T-helper 2 cell treated with Interferon-gamma antibody and Interleukin-4, amounts not matched to agents 100 ng/mL and 5 ng/mL, for 36 hours (primary cell): ENCODE results near the gene PDXP. TPM values are rescaled to one million over a fixed set of nuclear protein-coding genes. Genes with fewer than 3 reads are reported as not detected.
"Not testable (repeated sequence)": the region's sequence is repeated elsewhere in the genome, so short reads cannot be mapped to it uniquely, and the experiment has no call there.

Source experiments
- intact Hi-C: fragments of 100-400 bp; cut with micrococcal nuclease; formaldehyde crosslinking; loops from one replicate; pipeline ENCODE4 v1.15.1; 2023
- total RNA-seq: library from RNA; stranded (reverse); gene quantifications from 2 replicates; pipeline ENCODE4 v1.2.3, GENCODE V29; 2022

Gene PDXP
- total RNA-seq, 1 donor from 2014 or later, result 26.6 TPM

GRCh38 chr22:37643225-37643847, 15.2 kb upstream of the PDXP start:
- intact Hi-C loops, result loop anchor here (1.0 kb wide), 3 partner anchors 15 to 38 kb away; partner anchors contain the start of gene PDXP

GRCh38 chr22:37647317-37647716, 11.2 kb upstream of the PDXP start:
- intact Hi-C loops, result no loop called here

- intact Hi-C loops, result no loop called here
These were observed 10.6 kb upstream of the PDXP start for GRCh38 chr22:37647928-37648327.

- intact Hi-C loops, result no loop called here
These were observed 7.9 kb upstream of the PDXP start for GRCh38 chr22:37650463-37651136.

- intact Hi-C loops, result no loop called here
These were observed 3.8 kb upstream of the PDXP start for GRCh38 chr22:37654563-37655251.

- intact Hi-C loops, result no loop called here
These were observed 3.3 kb upstream of the PDXP start for GRCh38 chr22:37655252-37655563.

GRCh38 chr22:37656583-37656982, 1.9 kb upstream of the PDXP start:
- intact Hi-C loops, result not testable (repeated sequence)

- intact Hi-C loops, result loop anchor here (1.0 kb wide), 2 partner anchors 14 to 20 kb away; no protein-coding TSS in a partner anchor
These were observed 862 bp upstream of the PDXP start for GRCh38 chr22:37657590-37658132.

- intact Hi-C loops, result no loop called here
These were observed 758 bp downstream of the PDXP start for GRCh38 chr22:37659066-37659896.

GRCh38 chr22:37659897-37660708, 1.6 kb downstream of the PDXP start:
- intact Hi-C loops, result no loop called here

GRCh38 chr22:37660709-37661045, 2.2 kb downstream of the PDXP start:
- intact Hi-C loops, result no loop called here

GRCh38 chr22:37661160-37661924, 2.8 kb downstream of the PDXP start:
- intact Hi-C loops, result no loop called here

- intact Hi-C loops, result no loop called here
These were observed 3.5 kb downstream of the PDXP start for GRCh38 chr22:37662039-37662438.

- intact Hi-C loops, result no loop called here
These were observed 5.1 kb downstream of the PDXP start for GRCh38 chr22:37663521-37664140.

- intact Hi-C loops, result no loop called here
These were observed 6.0 kb downstream of the PDXP start for GRCh38 chr22:37664249-37665101.

GRCh38 chr22:37665487-37665886, 7.0 kb downstream of the PDXP start:
- intact Hi-C loops, result no loop called here

- intact Hi-C loops, result no loop called here
These were observed 11.1 kb downstream of the PDXP start for GRCh38 chr22:37669586-37669985.

GRCh38 chr22:37672206-37672919, 13.8 kb downstream of the PDXP start:
- intact Hi-C loops, result loop anchor here (10.0 kb wide), 1 partner anchor 172 kb away; the partner anchor contains the start of genes ANKRD54 and EIF3L
